Left colon (tissue), 2 donors: Measurements from ENCODE around the gene TFIP11. TPM values are rescaled to one million over a fixed set of nuclear protein-coding genes. Genes with fewer than 3 reads are reported as not detected.

Experiments
- ATAC-seq: fragments of 200-7000 bp; cut with Tn5 transposase; one replicate; pipeline ENCODE4 v1.9.1; 2020; ENCODE audit warnings: mild to moderate bottlenecking, moderate library complexity
- DNase-seq, 2 donors: peaks; one replicate each; pipeline ENCODE4 v3.0.0-alpha.2; 2020
- intact Hi-C, 2 donors: fragments of 100-400 bp; cut with DNase I in 1 of 2; cut with micrococcal nuclease in 1 of 2; formaldehyde crosslinking; loops; one replicate each; pipeline versions ENCODE4 v1.11.2 to v1.14.0; 2022; cut with DNase I, micrococcal nuclease
- total RNA-seq, 2 donors: library from RNA; stranded (reverse); fragmentation: NEBNext Ultra II Directional; extraction: Animal tissue kit (Norgen Biotek cat#: 25700); gene quantifications; one replicate each; pipeline ENCODE4 v1.2.1, GENCODE V29; 2021
- donor health status: DM: no; HTN: no; CAD: no.
- donor health status: DM: yes; HTN: yes; CAD: no.

Gene TFIP11
- total RNA-seq, 2 donors from 2014 or later, result 27.9 to 30.7 TPM

GRCh38 chr22:26517429-26517828, 5.2 kb upstream of the TFIP11 start:
- intact Hi-C loops, result no loop called here
- DNase-seq (no peak), ATAC-seq (no peak)

- intact Hi-C loops, result no loop called here
- DNase-seq, result no peak
- ATAC-seq, result no peak
Measured at GRCh38 chr22:26516503-26516902, 4.2 kb upstream of the TFIP11 start.

DNA sequence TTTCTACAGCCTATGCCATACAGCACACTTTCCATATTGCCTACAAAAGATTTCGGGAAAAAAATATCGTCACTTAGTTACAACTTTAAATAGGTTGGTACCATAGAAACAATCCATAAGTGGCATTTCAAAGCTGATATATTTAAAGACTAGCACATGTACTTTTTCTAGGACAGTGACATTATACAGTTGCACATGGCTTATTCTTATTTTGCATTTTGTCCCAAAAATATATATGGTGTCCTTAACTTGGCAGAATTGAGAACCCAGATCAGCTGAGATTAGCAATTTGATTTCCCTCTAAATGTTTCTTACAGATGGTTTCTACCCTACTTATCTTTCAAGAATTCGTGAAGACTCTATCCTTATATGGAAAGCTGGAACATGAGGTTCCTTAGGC, 3.7 kb upstream of the TFIP11 start:
- no peak for DNase-seq
- intact Hi-C loops, result no loop called here
- no peak for ATAC-seq

GRCh38 chr22:26514419-26515161, 2.3 kb upstream of the TFIP11 start:
- no peak for ATAC-seq
- intact Hi-C loops, result no loop called here
- no peak for DNase-seq

DNA sequence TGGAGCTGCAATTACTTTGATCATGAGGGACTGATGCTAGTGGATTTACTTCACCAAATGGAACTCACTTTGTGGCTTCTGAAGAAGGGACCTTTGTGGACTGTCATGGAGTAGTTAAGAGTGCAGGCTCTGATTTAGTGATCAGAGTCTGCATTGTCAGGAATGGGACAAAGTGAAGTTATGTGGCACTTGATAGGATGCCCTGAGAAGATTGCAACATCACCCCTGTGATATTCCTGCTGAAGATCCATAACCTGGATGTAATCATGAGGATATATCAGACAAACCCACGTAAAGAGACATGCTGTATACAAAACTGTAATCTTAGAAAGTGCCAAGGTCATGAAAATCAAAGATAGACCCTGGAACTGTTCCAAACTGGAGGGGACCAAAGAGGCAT, 1.6 kb upstream of the TFIP11 start:
- intact Hi-C loops, result no loop called here
- DNase-seq (no peak), ATAC-seq (no peak)

DNA sequence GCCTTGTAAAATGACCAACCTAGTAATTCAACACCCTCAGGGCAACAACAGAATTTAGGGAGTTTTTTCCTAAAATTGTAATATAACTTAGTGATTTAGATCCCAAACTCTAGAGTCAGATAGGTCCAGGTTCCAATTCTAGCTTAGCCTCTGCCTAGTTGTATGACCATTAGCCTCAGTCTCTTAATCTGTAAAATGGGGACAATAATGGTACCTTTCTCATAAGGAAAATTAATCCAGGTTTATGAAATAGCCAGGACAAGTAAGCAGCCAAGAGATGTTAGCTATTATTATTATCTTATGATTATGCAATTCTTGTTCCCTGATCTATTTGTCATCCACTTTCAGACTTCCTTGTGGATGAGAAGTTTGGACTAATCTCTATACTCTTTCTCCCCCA, 4.1 kb downstream of the TFIP11 start:
- no peak for ATAC-seq
- intact Hi-C loops, result no loop called here
- no peak for DNase-seq

- intact Hi-C loops, result no loop called here
- DNase-seq, result no peak
- ATAC-seq, result no peak
Measured at GRCh38 chr22:26503758-26504157, 8.5 kb downstream of the TFIP11 start.

DNA sequence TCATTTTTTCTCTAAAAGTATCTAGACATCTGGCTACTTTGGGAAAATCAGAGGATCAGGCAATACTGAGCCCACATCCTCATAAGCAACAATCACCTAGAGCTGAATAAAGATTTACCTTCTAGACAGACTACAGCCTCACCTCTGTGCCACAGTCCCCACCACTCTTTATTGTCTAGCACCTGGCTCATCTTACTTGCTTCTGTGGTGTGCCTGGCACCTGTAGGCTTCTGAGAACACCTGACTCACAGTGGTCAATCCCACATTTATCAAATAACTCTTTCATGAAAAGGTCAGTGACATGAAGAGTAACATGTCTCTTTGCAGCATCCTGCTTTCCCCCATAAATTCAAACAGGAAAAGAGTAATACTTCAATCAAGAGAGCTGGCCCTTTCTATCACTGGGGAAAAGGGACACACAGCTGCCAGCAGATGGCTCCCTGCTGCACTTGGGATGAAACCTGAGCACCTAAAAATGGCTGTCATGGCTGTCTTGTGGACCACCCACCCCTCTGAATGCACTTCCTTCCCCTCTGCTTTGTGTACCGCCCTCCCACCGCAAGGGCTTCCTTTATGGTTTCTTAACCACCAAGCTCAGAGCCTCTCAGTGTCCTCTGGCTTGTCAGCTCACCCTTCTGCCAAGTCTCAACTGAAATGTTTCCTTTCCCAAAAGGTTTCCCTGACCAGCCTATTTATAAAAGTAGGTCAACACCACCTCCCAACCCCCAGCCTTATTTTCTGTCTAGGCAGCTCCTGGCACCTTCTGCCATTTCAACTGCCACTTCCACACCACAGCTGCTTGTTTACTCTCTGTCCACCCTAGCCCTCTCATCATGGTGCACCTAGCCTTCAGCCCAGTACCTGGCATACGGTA, 9.3 kb downstream of the TFIP11 start:
- intact Hi-C loops, result no loop called here
- DNase-seq, result peak; percentile 43 to 45
- peak; percentile 45 for ATAC-seq

DNA sequence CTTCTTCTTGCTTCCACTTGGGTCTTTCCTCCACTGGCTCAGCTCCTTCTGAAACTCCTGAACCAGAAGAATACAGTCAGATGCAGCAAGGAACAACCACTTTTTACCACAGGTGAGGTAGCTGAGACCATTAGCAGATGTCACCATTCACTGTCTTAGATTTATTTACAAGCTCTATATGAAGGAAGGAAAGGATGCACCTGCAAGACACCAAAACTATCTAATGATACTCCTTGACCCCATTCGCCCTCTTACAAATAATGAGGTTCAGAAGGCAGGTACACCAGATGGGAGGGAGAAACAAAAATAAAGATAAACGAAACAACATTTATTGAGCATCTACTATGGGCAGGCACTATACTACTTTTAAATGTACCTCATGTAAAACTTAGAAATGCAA, 10.3 kb downstream of the TFIP11 start:
- DNase-seq, result no peak
- no peak for ATAC-seq
- intact Hi-C loops, result no loop called here

DNA sequence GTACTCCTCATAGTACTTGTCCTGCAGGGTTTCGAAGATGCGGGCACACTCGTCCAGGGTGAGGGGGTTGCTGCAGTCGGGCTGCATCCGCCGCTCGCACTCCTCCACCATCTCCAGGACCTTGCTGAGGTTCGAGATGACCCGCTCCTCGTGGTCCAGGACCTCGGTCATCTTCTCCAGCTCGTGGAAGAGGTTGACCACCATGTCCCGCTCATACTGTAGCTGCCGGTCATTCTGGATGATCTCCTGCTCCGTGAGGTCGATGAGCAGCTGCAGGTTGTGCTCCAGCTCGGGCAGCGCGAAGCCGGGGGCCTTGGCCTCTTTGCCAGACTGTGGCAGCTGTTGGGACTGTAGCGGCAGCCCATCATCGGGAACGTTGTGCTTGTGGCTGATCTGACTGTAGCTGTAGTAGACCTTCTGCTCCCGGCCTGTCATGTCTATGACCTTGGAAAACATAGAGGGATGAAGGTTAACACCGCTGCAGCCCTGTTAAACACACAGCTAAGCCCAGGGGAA, 13.0 kb downstream of the TFIP11 start:
- ATAC-seq (no peak), DNase-seq (no peak)
- intact Hi-C loops, result no loop called here

- intact Hi-C loops, result no loop called here
- ATAC-seq (no peak), DNase-seq (no peak)
Measured at GRCh38 chr22:26496456-26496855, 15.8 kb downstream of the TFIP11 start.

DNA sequence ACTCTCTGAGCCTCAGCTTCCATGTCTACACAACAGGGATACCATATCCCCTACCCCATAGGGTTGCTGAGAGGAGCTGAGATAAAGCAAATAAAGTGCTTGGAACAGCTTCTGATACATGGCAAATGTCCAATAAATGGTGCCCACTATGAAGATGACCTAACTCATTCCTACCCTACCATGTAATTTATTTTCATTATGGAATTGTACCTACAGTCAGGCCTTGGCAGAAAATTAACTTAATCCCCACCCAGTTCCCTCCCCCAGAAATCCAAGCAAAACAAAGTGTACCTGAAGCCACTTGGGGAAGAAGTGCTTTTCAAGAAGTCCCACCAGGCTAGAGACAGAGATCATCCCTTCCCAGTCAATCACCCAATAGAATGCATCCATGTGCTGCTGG, 17.8 kb downstream of the TFIP11 start:
- intact Hi-C loops, result no loop called here
- ATAC-seq, result no peak

GRCh38 chr22:26492220-26492619, 20.1 kb downstream of the TFIP11 start:
- ATAC-seq, result no peak
- DNase-seq, result no peak
- intact Hi-C loops, result no loop called here

More for the DNA sequence above, 17.8 kb downstream of the TFIP11 start:
- DNase-seq, result no peak

- no peak for DNase-seq
- intact Hi-C loops, result no loop called here
- ATAC-seq, result no peak
Measured at GRCh38 chr22:26489447-26490036, 22.7 kb downstream of the TFIP11 start.

DNA sequence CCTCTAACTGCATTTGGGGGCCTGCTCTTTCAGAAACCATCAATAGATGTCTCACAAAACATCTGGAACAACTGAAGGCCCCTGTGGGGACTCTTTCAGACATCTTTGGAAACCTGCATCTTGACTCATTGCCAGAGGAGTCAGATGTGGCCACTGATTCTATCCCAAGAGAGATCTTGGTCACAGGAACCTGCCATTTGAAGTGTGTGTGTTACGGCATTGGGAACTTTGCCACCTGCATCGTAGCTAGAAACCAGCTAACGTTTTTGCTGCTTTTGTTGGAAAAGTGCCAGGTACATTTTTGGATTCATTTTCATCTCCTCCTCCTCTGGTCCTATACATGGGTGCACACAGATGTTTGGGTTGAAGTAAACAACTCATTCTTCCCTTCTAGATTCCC, 24.3 kb downstream of the TFIP11 start:
- intact Hi-C loops, result no loop called here
- ATAC-seq (no peak), DNase-seq (no peak)

- intact Hi-C loops, result no loop called here
- no peak for DNase-seq
- no peak for ATAC-seq
Measured at GRCh38 chr22:26486394-26486793, 25.9 kb downstream of the TFIP11 start.

DNA sequence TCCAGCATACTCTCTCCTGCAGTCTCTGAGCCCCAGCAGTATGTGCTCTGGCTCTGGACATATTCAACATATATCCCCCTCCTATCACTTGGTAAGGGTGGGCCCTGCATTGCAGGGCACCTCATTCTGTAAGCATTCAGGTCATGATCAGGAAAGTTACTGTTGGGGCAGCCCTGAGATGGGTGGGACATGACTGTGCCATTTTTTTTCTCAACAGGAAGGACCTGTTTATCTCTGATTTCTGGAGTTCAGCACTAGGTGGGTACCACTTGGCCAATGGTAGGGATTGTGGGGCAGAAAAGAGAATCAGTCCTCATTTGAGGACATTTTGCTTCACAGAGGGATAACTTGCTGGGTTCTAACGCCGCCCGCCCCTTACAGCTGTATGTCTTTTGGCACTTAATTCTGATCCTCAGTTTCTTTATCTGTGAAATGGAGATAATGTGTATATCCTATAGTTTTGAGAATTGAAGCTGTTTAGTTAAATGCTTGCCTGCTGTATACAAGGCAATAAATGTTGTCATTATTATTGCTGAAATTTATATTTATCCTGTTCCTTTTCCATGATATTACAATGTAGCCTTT, 26.4 kb downstream of the TFIP11 start:
- no peak for ATAC-seq

GRCh38 chr22:26485013-26485412, 27.3 kb downstream of the TFIP11 start:
- DNase-seq (no peak), ATAC-seq (no peak)
- intact Hi-C loops, result no loop called here

More for the DNA sequence above, 26.4 kb downstream of the TFIP11 start:
- DNase-seq, result no peak
- intact Hi-C loops, result no loop called here

- intact Hi-C loops, result no loop called here
- no peak for DNase-seq
- no peak for ATAC-seq
Measured at GRCh38 chr22:26484360-26484706, 27.9 kb downstream of the TFIP11 start.
